ENCODE data around the gene CCL24.

DNA sequence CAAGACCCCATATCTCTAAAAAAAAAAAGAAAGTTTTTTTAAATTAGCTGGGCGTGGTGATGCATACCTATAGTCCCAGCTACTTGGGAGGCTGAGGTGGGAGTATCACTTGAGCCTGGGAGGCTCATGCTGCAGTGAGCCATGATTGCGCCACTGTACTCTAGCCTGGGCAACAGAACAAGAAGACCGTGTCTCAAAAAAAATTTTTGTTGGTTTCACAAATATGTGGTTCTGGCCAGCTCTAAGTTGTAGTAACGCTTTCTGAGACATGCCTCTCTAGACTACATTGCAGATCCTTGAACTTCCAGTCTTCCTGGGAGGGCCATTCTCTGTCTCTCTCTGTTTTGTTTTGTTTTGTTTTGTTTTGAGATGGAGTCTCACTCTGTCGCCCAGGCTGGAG lies 40.6 kb upstream of the CCL24 start:
- TF ChIP-seq, protein P1, sequence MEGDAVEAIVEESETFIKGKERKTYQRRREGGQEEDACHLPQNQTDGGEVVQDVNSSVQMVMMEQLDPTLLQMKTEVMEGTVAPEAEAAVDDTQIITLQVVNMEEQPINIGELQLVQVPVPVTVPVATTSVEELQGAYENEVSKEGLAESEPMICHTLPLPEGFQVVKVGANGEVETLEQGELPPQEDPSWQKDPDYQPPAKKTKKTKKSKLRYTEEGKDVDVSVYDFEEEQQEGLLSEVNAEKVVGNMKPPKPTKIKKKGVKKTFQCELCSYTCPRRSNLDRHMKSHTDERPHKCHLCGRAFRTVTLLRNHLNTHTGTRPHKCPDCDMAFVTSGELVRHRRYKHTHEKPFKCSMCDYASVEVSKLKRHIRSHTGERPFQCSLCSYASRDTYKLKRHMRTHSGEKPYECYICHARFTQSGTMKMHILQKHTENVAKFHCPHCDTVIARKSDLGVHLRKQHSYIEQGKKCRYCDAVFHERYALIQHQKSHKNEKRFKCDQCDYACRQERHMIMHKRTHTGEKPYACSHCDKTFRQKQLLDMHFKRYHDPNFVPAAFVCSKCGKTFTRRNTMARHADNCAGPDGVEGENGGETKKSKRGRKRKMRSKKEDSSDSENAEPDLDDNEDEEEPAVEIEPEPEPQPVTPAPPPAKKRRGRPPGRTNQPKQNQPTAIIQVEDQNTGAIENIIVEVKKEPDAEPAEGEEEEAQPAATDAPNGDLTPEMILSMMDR (IDR thresholded peaks at IDR 0.05): no peak
- no peak for TF ChIP-seq POLR2A (IDR thresholded peaks at IDR 0.05)
